HepG2 (cell line): ENCODE data around the gene PCNT. TPM values are rescaled to one million over a fixed set of nuclear protein-coding genes. Genes with fewer than 3 reads are reported as not detected.

Source experiments
- ATAC-seq: fragments of 200-7000 bp; cut with Tn5 transposase; 3 replicates; pipeline ENCODE4 v1.9.1; 2020; ENCODE audit warnings: mild to moderate bottlenecking, moderate library complexity
- BruUV-seq: library from RNA; stranded (reverse); fragments of 400-500 nt; replicated peaks from 2 replicates; lab custom pipeline; 2021; lab: Mats Ljungman, UMichigan
- CTCF ChIA-PET: fragments of 300-600 bp; formaldehyde crosslinking; extraction: SDS; loops from one replicate; lab custom pipeline; 2021; ENCODE audit warnings: low total read pairs, inconsistent platforms, low intra/inter-chr PET ratio; lab: Yijun Ruan, JAX
- POLR2A ChIA-PET: fragments of 350-600 bp; sonication (Branson Sonifier 250); formaldehyde crosslinking; loops from one replicate; lab custom pipeline; 2020; ENCODE audit warnings: antibody characterized with exemption, inconsistent platforms; lab: Yijun Ruan, JAX
- DNase-seq: peaks from one replicate; pipeline ENCODE4 v3.0.0-alpha.2; 2015; ENCODE audit warnings: low spot score
- FAIRE-seq: peaks from 3 replicates; lab custom pipeline; 2011; peaks lifted over from hg19 to GRCh38; lab: Jason Lieb, UNC
- H2AFZ ChIP-seq: one replicate; pipeline ENCODE4 v1.6.1; 2011; ENCODE audit warnings: low read length, inconsistent platforms
- H3K27ac ChIP-seq: fragments of 300-600 bp; 3 replicates; pipeline ENCODE4 v1.8.0; 2011; ENCODE audit warnings: mixed run types, mild to moderate bottlenecking, mixed read lengths, low read length, inconsistent platforms; ENCODE audit not compliant: insufficient read depth; ENCODE audit errors: extremely low read length
- H3K27me3 ChIP-seq, 2 experiments: fragments of 200-600 bp in 1 of 2; 2 replicates in 1 of 2; 3 replicates in 1 of 2; pipeline versions ENCODE4 v1.6.0 to v1.8.0; 2011; ENCODE audit warnings: low read length in 2 of 2, mild to moderate bottlenecking in 2 of 2, moderate library complexity in 2 of 2, inconsistent platforms in 1 of 2; ENCODE audit not compliant: insufficient read depth in 2 of 2, control insufficient read depth in 1 of 2
- H3K36me3 ChIP-seq, 2 experiments: fragments of 200-600 bp in 1 of 2; replicated peaks in 1 of 2; 2 replicates in 1 of 2; 3 replicates in 1 of 2; pipeline versions ENCODE4 v1.5.1 to v1.8.0; 2011; ENCODE audit warnings: low read length in 2 of 2, inconsistent platforms in 1 of 2; ENCODE audit not compliant: insufficient read depth in 2 of 2, control insufficient read depth in 1 of 2
- H3K4me1 ChIP-seq: 2 replicates; pipeline ENCODE4 v1.5.1; 2012; ENCODE audit warnings: low read length, inconsistent platforms; ENCODE audit not compliant: insufficient read depth
- H3K4me2 ChIP-seq: 2 replicates; pipeline ENCODE4 v1.6.0; 2011; ENCODE audit warnings: low read depth, low read length, inconsistent platforms
- H3K4me3 ChIP-seq, 3 experiments: fragments of 200-600 bp in 1 of 3; sonication (generic), shearing (Covaris generic) in 1 of 3; replicated peaks in 1 of 3; 2 replicates each; pipeline ENCODE4 v1.5.1; 2011 to 2016; ENCODE audit warnings: low read length in 3 of 3, inconsistent platforms in 2 of 3, low read depth in 2 of 3, mild to moderate bottlenecking in 2 of 3, control low read depth in 1 of 3, mixed read lengths in 1 of 3; ENCODE audit not compliant: insufficient read depth in 1 of 3
- H3K79me2 ChIP-seq: one replicate; pipeline ENCODE4 v1.6.1; 2011; ENCODE audit warnings: low read length, inconsistent platforms; ENCODE audit not compliant: insufficient read depth
- H3K9ac ChIP-seq: 2 replicates; pipeline ENCODE4 v1.6.0; 2011; ENCODE audit warnings: mild to moderate bottlenecking, low read depth, low read length, inconsistent platforms; ENCODE audit not compliant: insufficient read depth
- H3K9me3 ChIP-seq: 2 replicates; pipeline ENCODE4 v1.5.1; 2012; ENCODE audit warnings: mild to moderate bottlenecking, low read length
- H4K20me1 ChIP-seq: 2 replicates; pipeline ENCODE4 v1.6.0; 2011; ENCODE audit warnings: inconsistent platforms, mild to moderate bottlenecking, low read length, moderate library complexity; ENCODE audit not compliant: insufficient read depth
- AFF4 ChIP-seq: sonication (generic); formaldehyde crosslinking; IDR thresholded peaks from 2 replicates; pipeline ENCODE4 v1.4.0; 2020; ENCODE audit warnings: missing genetic modification reagents
- ARID5B ChIP-seq: IDR thresholded peaks from 2 replicates; pipeline ENCODE4 v1.4.0; 2020; ENCODE audit warnings: mild to moderate bottlenecking, missing genetic modification reagents
- FIP1L1 ChIP-seq: fragments of 200-400 bp; formaldehyde crosslinking; IDR thresholded peaks from 2 replicates; pipeline ENCODE4 v1.6.1; 2018; ENCODE audit warnings: low read depth, mild to moderate bottlenecking, low read length, moderate library complexity, borderline replicate concordance; ENCODE audit not compliant: insufficient read depth
- FOXP1 ChIP-seq, 2 experiments: fragments of 450-650 bp in 1 of 2; IDR thresholded peaks; 2 replicates each; pipeline ENCODE4 v1.6.1; 2017 to 2018; ENCODE audit warnings: antibody characterized with exemption in 1 of 2
- GPBP1L1 ChIP-seq: sonication (generic); formaldehyde crosslinking; IDR thresholded peaks from 2 replicates; pipeline ENCODE4 v1.5.0; 2020; ENCODE audit warnings: mild to moderate bottlenecking, missing genetic modification reagents
- MAFG ChIP-seq: sonication (generic); formaldehyde crosslinking; IDR thresholded peaks from 2 replicates; pipeline ENCODE4 v1.5.1; 2020; ENCODE audit warnings: mild to moderate bottlenecking, missing genetic modification reagents
- MIXL1 ChIP-seq: IDR thresholded peaks from 2 replicates; pipeline ENCODE4 v1.6.1; 2016
- NCOA1 ChIP-seq: sonication (generic); formaldehyde crosslinking; IDR thresholded peaks from 2 replicates; pipeline ENCODE4 v1.9.0; 2021; ENCODE audit warnings: missing genetic modification reagents
- NFE2 ChIP-seq: sonication (generic); formaldehyde crosslinking; IDR thresholded peaks from 2 replicates; pipeline ENCODE4 v1.4.0; 2020; ENCODE audit warnings: missing genetic modification reagents
- PAF1 ChIP-seq: IDR thresholded peaks from 2 replicates; pipeline ENCODE4 v1.6.1; 2016; ENCODE audit warnings: missing genetic modification reagents, missing compliant biosample characterization
- ZNF235 ChIP-seq: sonication (generic); formaldehyde crosslinking; IDR thresholded peaks from 2 replicates; pipeline ENCODE4 v1.8.1; 2023; ENCODE audit warnings: mild to moderate bottlenecking, missing genetic modification reagents, borderline replicate concordance
- ZNF263 ChIP-seq: sonication (generic); formaldehyde crosslinking; IDR thresholded peaks from 2 replicates; pipeline ENCODE4 v1.4.0; 2020; ENCODE audit warnings: missing genetic modification reagents
- ZNF282 ChIP-seq: fragments of 450-650 bp; IDR thresholded peaks from 2 replicates; pipeline ENCODE4 v1.6.1; 2018; ENCODE audit not compliant: partially characterized antibody
- ZNF343 ChIP-seq: sonication (generic); formaldehyde crosslinking; IDR thresholded peaks from 2 replicates; pipeline ENCODE4 v1.4.0; 2020; ENCODE audit warnings: mild to moderate bottlenecking, missing genetic modification reagents
- ZNF451 ChIP-seq: sonication (generic); formaldehyde crosslinking; IDR thresholded peaks from 2 replicates; pipeline ENCODE4 v1.5.0; 2020; ENCODE audit warnings: mild to moderate bottlenecking, missing genetic modification reagents
- ZNF460 ChIP-seq: sonication (generic); formaldehyde crosslinking; IDR thresholded peaks from 2 replicates; pipeline ENCODE4 v1.5.1; 2020; ENCODE audit warnings: missing genetic modification reagents, mild to moderate bottlenecking, borderline replicate concordance
- ZNF776 ChIP-seq: sonication (generic); formaldehyde crosslinking; IDR thresholded peaks from 2 replicates; pipeline ENCODE4 v1.4.0; 2020; ENCODE audit warnings: mild to moderate bottlenecking, missing genetic modification reagents
- ZNF839 ChIP-seq: sonication (generic); formaldehyde crosslinking; IDR thresholded peaks from 2 replicates; pipeline ENCODE4 v1.4.0; 2020; ENCODE audit warnings: missing genetic modification reagents, mild to moderate bottlenecking, borderline replicate concordance
- ZSCAN12 ChIP-seq: sonication (generic); formaldehyde crosslinking; IDR thresholded peaks from 2 replicates; pipeline ENCODE4 v1.9.0; 2021; ENCODE audit warnings: mild to moderate bottlenecking, missing genetic modification reagents
- WGBS: methylation state at CpG from one replicate; pipeline ENCODE4 v1.1.6; 2017; ENCODE audit warnings: low lambda C conversion rate; 5-methylcytosine and 5-hydroxymethylcytosine counted together
- in situ Hi-C: cut with HindIII; loops from 2 replicates; pipeline ENCODE4 v1.10.0; 2017; ENCODE audit warnings: low pct_unique_long_range_greater_than_20kb; ENCODE audit not compliant: extremely low pct_ligation_motif_present
- intact Hi-C: fragments of 100-400 bp; cut with micrococcal nuclease; formaldehyde crosslinking; loops from one replicate; pipeline ENCODE4 v1.10.0; 2022; ENCODE audit not compliant: unreplicated experiment
- polyA plus RNA-seq, 8 experiments: library from polyadenylated mRNA; depleted of rRNA in 3 of 8; stranded (reverse) in 7 of 8; unstranded in 1 of 8; fragments of >200 nt; fragmentation: Illumina TruSeq in 4 of 8; extraction: Trizol in 4 of 8; gene quantifications; 2 replicates each; pipeline versions ENCODE4 v1.2.1 to v1.2.3, GENCODE V29; 2011 to 2016; ENCODE audit warnings: low read depth in 4 of 8, missing spikeins in 1 of 8, mixed read lengths in 1 of 8; ENCODE audit not compliant: insufficient read depth in 1 of 8
- total RNA-seq, 5 experiments: library from RNA; depleted of rRNA; stranded (reverse); fragments of >200 nt; fragmentation: Illumina TruSeq; extraction: Trizol; gene quantifications; 2 replicates each; pipeline ENCODE4 v1.2.3, GENCODE V29; 2016; ENCODE audit warnings: low read depth in 1 of 5

The PCNT gene
- total and polyA plus RNA-seq, 2 of the 13 experiments (the other 11 are each of a cell fraction or from before 2014, with no cell fraction given), result 5.6 to 12.4 TPM

GRCh38 chr21:46361176-46361575 lies 37.2 kb downstream of the PCNT start:
- no peak for TF ChIP-seq ZNF343 (CRISPR knock-in tag)
- TF ChIP-seq GPBP1L1 (CRISPR knock-in tag), result no peak
- TF ChIP-seq FOXP1 (IDR thresholded peaks at IDR 0.05), result no peak
- no peak for TF ChIP-seq FOXP1 (CRISPR knock-in tag; IDR thresholded peaks at IDR 0.05)
- no peak for TF ChIP-seq AFF4
- TF ChIP-seq ZNF451 (CRISPR knock-in tag), result no peak
- no peak for TF ChIP-seq ZNF282
- TF ChIP-seq ZNF839 (CRISPR knock-in tag), result no peak
- TF ChIP-seq NFE2 (CRISPR knock-in tag), result no peak
- no peak for TF ChIP-seq PAF1
- TF ChIP-seq ZNF235 (CRISPR knock-in tag), result no peak
- TF ChIP-seq MAFG (CRISPR knock-in tag), result no peak
- TF ChIP-seq ARID5B (CRISPR knock-in tag), result no peak
- TF ChIP-seq FIP1L1, result no peak
- no peak for TF ChIP-seq ZSCAN12 (CRISPR knock-in tag)
- TF ChIP-seq ZNF263 (CRISPR knock-in tag), result no peak
- TF ChIP-seq NCOA1 (CRISPR knock-in tag), result no peak
- TF ChIP-seq ZNF460 (CRISPR knock-in tag), result no peak
- TF ChIP-seq MIXL1, result no peak
- TF ChIP-seq ZNF776 (CRISPR knock-in tag), result no peak
- TF ChIP-seq, all 625 proteins: peak for 0
- ChIA-PET CTCF (no interaction called here), POLR2A (no interaction called here)
- DNase-seq (no peak), ATAC-seq (no peak), FAIRE-seq (no peak)
- Histone ChIP-seq H3K9me3 (no peaks in the 10 kb centered on the region), H3K4me3 (no peak overlapping the region), H2AFZ (no peak overlapping the region), H4K20me1 (no peaks in the 10 kb centered on the region), H3K27me3 (no peaks in the 10 kb centered on the region), H3K36me3 (peaks cover 18 to 50% of the 10 kb centered on the region in 2 experiments; a peak in 4 of 5 replicates), H3K27ac (no peak overlapping the region), H3K4me2 (no peak overlapping the region), H3K79me2 (no peaks in the 10 kb centered on the region), H3K4me1 (no peaks in the 10 kb centered on the region), H3K9ac (no peak overlapping the region)
- 97% methylated on average over 10 of the region's 10 CpGs for WGBS
- intact Hi-C loops (no loop called here), in situ Hi-C loops (no loop called here)
- BruUV-seq, result no TSS peak
